Measurements from ENCODE around the gene ANKRD28.

GRCh38 chr3:15690748-15691147, 107.0 kb downstream of the ANKRD28 start:
- TF ChIP-seq CTCF (IDR thresholded peaks at IDR 0.05) (no peak), POLR2AphosphoS5 (IDR thresholded peaks at IDR 0.05) (no peak), POLR2A (IDR thresholded peaks at IDR 0.05) (no peak)

Measured in breast epithelium (tissue), 3 donors.